Raji (cell line): ENCODE results near the gene ACSS1.

Source experiments
- POLR2A ChIP-seq: IDR thresholded peaks from 2 replicates; pipeline ENCODE4 v1.6.1; 2011; ENCODE audit warnings: low read depth, low read length, control low read depth; ENCODE audit not compliant: insufficient read depth

The ACSS1 gene

DNA sequence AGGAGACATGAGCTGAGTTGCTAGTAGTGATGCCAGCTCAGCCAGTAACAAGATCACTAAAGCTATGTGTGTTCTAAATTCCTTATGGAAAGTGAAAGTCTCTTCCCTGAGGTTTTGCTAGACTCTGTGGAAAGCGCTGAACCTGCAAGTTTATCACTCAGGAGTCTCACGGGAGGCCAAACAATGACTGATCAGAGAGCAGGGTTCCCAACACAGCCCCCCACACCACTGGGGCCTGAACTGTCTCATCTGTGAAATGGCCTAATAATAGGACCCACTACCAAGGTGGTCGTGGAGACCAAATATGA is 19.9 kb downstream of the ACSS1 start:
- no peak for TF ChIP-seq POLR2A

GRCh38 chr20:25037288-25038102 is 20.4 kb downstream of the ACSS1 start:
- peak; percentile 18; the same call in 1 of the 2 replicates for TF ChIP-seq POLR2A

GRCh38 chr20:25036331-25036936 is 21.5 kb downstream of the ACSS1 start:
- TF ChIP-seq POLR2A, result no peak

DNA sequence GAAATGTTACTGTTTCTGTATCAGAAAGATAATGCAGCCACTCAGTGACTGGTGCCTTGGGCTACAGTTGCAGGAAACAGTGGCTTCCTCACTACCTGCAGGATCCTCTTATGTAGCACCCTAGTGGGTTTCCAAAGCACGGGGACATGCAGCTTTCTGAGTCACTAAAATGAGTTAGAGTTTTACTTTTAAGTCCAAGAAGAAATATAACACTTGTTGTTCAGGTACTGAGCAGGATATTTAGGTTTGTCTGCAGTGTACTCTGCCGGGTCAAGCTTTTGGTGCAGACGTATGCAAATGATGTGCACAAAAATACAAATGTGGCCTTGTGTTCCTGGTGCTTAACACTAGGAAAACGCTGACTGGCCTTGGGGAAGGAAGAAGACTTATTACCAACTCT is 22.0 kb downstream of the ACSS1 start:
- peak; percentile 18; the same call in 1 of the 2 replicates for TF ChIP-seq POLR2A

- no peak for TF ChIP-seq POLR2A
Observed at GRCh38 chr20:25033924-25034300, 24.0 kb downstream of the ACSS1 start.

- no peak for TF ChIP-seq POLR2A
Observed at GRCh38 chr20:25033265-25033923, 24.5 kb downstream of the ACSS1 start.

GRCh38 chr20:25032478-25033264 is 25.3 kb downstream of the ACSS1 start:
- no peak for TF ChIP-seq POLR2A

DNA sequence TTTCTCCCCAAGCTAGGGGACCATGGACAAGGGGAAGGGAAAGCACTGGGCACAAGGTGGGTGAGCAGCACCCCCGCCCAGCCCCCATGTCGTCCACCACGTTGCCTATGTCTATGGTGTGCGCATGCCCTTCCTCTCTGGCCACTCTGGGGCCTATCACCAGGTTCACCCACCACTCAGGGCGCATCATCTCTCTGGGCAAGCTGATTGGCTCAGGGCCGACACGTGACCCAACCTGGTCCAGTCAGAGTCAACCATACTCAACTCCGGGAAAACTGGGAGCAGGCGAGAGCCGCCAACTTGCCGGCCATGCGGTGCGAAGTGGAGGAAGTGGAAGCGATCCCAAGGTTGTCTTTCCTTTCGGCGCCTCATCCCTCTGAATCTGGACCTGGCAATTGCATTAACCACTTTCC is 25.9 kb downstream of the ACSS1 start:
- no peak for TF ChIP-seq POLR2A

DNA sequence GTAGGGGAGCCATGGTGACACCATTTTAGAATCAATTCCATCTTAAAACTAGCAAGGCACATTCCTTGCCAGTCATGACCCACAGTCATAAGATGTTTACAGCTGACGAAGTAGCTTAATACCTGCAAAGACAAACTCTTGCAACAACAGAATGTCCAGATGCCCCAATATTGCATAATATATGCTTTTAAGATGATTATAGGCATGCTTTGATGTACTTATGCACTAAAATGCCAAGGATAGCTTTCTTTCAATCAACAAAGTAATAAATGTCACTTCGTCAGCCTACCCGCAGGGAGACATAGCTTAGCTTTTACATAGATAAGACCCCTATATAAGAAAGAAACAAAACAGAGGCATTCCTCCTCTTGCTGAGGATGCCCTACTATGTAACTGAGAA is 26.7 kb downstream of the ACSS1 start:
- no peak for TF ChIP-seq POLR2A

DNA sequence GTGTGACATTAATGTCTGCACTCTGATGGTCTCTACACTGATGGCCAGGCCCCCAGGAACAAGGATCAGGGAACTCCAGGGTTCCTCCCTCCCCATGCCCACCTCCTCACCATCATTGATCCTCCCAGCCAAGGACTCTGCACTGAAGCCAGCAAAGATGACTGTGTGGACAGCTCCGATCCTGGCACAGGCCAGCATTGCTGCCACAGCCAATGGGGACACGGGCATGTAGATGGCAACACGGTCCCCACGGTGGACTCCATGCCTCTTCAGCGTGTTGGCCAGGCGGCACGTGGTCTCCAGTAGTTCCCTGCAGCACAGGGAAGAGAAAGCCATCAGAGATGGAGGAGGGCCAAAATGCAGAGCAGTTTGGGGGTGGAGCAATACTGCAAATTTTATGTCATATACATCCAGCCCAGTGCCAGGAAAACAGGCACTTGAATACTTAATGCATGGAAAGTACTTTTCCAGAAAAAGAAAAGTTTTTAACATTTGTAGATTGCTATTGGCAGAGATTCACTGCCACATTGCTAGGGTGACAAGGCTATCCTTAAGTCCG is 27.2 kb downstream of the ACSS1 start:
- TF ChIP-seq POLR2A, result no peak

GRCh38 chr20:25030007-25030648 is 27.8 kb downstream of the ACSS1 start:
- no peak for TF ChIP-seq POLR2A

- TF ChIP-seq POLR2A, result no peak
Observed at GRCh38 chr20:25025986-25026605, 31.8 kb downstream of the ACSS1 start.

GRCh38 chr20:25025091-25025861 is 32.7 kb downstream of the ACSS1 start:
- no peak for TF ChIP-seq POLR2A
